PFSK-1 (cell line): Measurements from ENCODE around the gene HDAC2.

Experiments used
- POLR2AphosphoS5 ChIP-seq: IDR thresholded peaks from 2 replicates; pipeline ENCODE4 v1.6.1; 2012; ENCODE audit warnings: low read depth, mild to moderate bottlenecking, control low read depth, low read length, moderate library complexity
- REST ChIP-seq, 2 experiments: IDR thresholded peaks; 2 replicates each; pipeline versions ENCODE4 v1.6.1 to v1.8.0; 2011 to 2012; ENCODE audit warnings: low read depth in 2 of 2, low read length in 2 of 2, control low read depth in 1 of 2, inconsistent platforms in 1 of 2, mild to moderate bottlenecking in 1 of 2, moderate library complexity in 1 of 2; ENCODE audit not compliant: insufficient read depth in 1 of 2
- TAF1 ChIP-seq: IDR thresholded peaks from 2 replicates; pipeline ENCODE4 v1.6.1; 2012; ENCODE audit warnings: low read length, control low read depth, borderline replicate concordance; ENCODE audit not compliant: insufficient read depth

GRCh38 chr6:113960795-113961194, 10.2 kb downstream of the HDAC2 start:
- TF ChIP-seq TAF1 (no peak), POLR2AphosphoS5 (no peak), REST (IDR thresholded peaks at IDR 0.05; ENCODE audit: insufficient read depth in 1 of 2, low read depth in 2 of 2, low read length in 2 of 2) (no peak)
